Osteocyte (in vitro differentiated cells): ENCODE data around the gene ZIC3. TPM values are rescaled to one million over a fixed set of nuclear protein-coding genes. Genes with fewer than 3 reads are reported as not detected.

Source experiments
- DNase-seq: peaks from one replicate; pipeline ENCODE4 v3.0.0; 2021; ENCODE audit warnings: mixed read lengths; ENCODE audit not compliant: unreplicated experiment; ENCODE audit errors: extremely low spot score
- H3K27ac Mint-ChIP-seq: one replicate; pipeline ENCODE4 v1.8.0; 2021; ENCODE audit warnings: mild to moderate bottlenecking, mixed read lengths; ENCODE audit not compliant: unreplicated experiment
- H3K27me3 Mint-ChIP-seq: one replicate; pipeline ENCODE4 v1.8.0; 2021; ENCODE audit warnings: mixed read lengths; ENCODE audit not compliant: unreplicated experiment
- H3K36me3 Mint-ChIP-seq: one replicate; pipeline ENCODE4 v1.8.0; 2021; ENCODE audit warnings: mixed read lengths; ENCODE audit not compliant: unreplicated experiment
- H3K4me1 Mint-ChIP-seq: one replicate; pipeline ENCODE4 v1.8.0; 2021; ENCODE audit warnings: mixed read lengths; ENCODE audit not compliant: unreplicated experiment
- H3K4me3 Mint-ChIP-seq: one replicate; pipeline ENCODE4 v1.8.0; 2021; ENCODE audit warnings: mild to moderate bottlenecking, moderate library complexity, mixed read lengths; ENCODE audit not compliant: unreplicated experiment
- H3K9me3 Mint-ChIP-seq: one replicate; pipeline ENCODE4 v1.8.0; 2021; ENCODE audit warnings: mixed read lengths; ENCODE audit not compliant: unreplicated experiment
- CTCF ChIP-seq: fragments of 200-600 bp; sonication (generic); IDR thresholded peaks from 2 replicates; pipeline ENCODE4 v1.5.0; 2021; ENCODE audit warnings: antibody characterized with exemption, mild to moderate bottlenecking, moderate library complexity
- total RNA-seq: library from RNA; stranded (reverse); gene quantifications from 2 replicates; pipeline ENCODE4 v1.2.1, GENCODE V29; 2021

The ZIC3 gene
- total RNA-seq, 1 donor from 2014 or later: 0.16 TPM

GRCh38 chrX:137563681-137564651 lies 2.0 kb upstream of the ZIC3 start:
- H3K9me3 Mint-ChIP-seq: peaks cover 6% of the 10 kb centered on the region
- DNase-seq: no peak
- TF ChIP-seq CTCF: no peak
- H3K27me3 Mint-ChIP-seq: peaks cover 42% of the 10 kb centered on the region
- no peak overlapping the region for H3K4me3 Mint-ChIP-seq
- no peak overlapping the region for H3K27ac Mint-ChIP-seq
- peaks cover 8% of the 10 kb centered on the region for H3K4me1 Mint-ChIP-seq
- H3K36me3 Mint-ChIP-seq: peaks cover 1% of the 10 kb centered on the region

GRCh38 chrX:137565318-137565904 lies 516 bp upstream of the ZIC3 start:
- H3K36me3 Mint-ChIP-seq: peaks cover 1% of the 10 kb centered on the region
- peak overlapping the region; percentile 72 for H3K4me3 Mint-ChIP-seq
- H3K4me1 Mint-ChIP-seq: peaks cover 8% of the 10 kb centered on the region
- H3K27me3 Mint-ChIP-seq: peaks cover 47% of the 10 kb centered on the region
- no peak for TF ChIP-seq CTCF
- no peak overlapping the region for H3K27ac Mint-ChIP-seq
- peaks cover 9% of the 10 kb centered on the region for H3K9me3 Mint-ChIP-seq
- DNase-seq: no peak

- TF ChIP-seq CTCF: no peak
- H3K4me1 Mint-ChIP-seq: peaks cover 8% of the 10 kb centered on the region
- peak overlapping the region; percentile 60 for H3K4me3 Mint-ChIP-seq
- DNase-seq: no peak
- peaks cover 1% of the 10 kb centered on the region for H3K36me3 Mint-ChIP-seq
- H3K27me3 Mint-ChIP-seq: peaks cover 55% of the 10 kb centered on the region
- H3K27ac Mint-ChIP-seq: no peak overlapping the region
- H3K9me3 Mint-ChIP-seq: peaks cover 18% of the 10 kb centered on the region
Measured at GRCh38 chrX:137566746-137567679, 1.1 kb downstream of the ZIC3 start.

GRCh38 chrX:137567682-137568232 lies 1.8 kb downstream of the ZIC3 start:
- peaks cover 8% of the 10 kb centered on the region for H3K4me1 Mint-ChIP-seq
- H3K4me3 Mint-ChIP-seq: no peak overlapping the region
- no peak for DNase-seq
- TF ChIP-seq CTCF: no peak
- peaks cover 53% of the 10 kb centered on the region for H3K27me3 Mint-ChIP-seq
- peaks cover 1% of the 10 kb centered on the region for H3K36me3 Mint-ChIP-seq
- no peak overlapping the region for H3K27ac Mint-ChIP-seq
- peaks cover 18% of the 10 kb centered on the region for H3K9me3 Mint-ChIP-seq
